ENCODE results near the gene GRAP2.
"Not testable (repeated sequence)": the region's sequence is repeated elsewhere in the genome, so short reads cannot be mapped to it uniquely, and the experiment has no call there.

GRAP2 gene

DNA sequence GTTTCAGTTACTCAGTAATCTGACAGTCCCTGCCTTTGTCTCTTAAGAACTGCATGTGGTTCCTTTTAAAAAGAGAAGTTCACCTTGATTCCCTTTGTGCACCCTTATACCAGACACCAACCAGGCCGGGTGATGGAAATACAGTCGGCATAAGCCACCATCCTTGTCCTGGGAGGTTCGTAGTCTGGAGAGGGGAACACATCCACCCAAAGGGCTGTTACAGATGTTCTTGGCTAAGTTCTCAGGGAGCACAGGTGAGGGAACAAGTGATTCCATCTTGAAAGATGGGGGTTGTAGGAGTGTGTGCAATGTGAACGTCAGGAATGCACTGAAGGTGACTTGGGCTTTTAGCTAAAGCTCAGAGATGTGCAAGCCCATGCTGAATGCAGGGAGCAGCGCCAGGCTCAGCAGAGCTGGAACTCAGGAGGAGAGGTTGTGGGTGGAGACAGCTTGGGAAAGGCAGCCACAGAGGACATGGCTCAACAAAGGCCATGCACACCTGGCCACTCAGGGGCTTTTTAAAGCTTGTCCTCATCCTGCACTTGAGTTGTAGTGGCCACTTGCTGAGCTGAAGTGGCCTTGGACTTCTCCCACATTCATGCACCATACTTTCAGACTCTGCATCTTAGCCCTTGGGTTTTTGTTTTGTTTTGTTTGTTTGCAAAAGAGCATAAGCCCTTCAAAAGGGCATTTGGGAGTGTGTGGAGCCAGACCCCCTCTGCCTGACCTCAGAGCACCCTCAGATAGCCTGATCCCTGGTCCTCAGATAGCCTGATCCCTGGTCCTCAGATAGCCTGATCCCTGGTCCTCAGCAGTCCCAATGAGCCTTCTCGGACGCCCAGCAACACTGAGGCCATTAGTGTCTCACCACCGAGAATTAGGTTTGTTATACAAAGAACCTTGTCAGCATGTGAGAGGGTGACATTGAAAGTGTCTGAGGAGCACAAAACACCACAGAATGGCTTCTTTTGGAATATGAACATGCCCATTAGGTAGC lies 46.6 kb downstream of the GRAP2 start:
- no peak for DNase-seq

DNA sequence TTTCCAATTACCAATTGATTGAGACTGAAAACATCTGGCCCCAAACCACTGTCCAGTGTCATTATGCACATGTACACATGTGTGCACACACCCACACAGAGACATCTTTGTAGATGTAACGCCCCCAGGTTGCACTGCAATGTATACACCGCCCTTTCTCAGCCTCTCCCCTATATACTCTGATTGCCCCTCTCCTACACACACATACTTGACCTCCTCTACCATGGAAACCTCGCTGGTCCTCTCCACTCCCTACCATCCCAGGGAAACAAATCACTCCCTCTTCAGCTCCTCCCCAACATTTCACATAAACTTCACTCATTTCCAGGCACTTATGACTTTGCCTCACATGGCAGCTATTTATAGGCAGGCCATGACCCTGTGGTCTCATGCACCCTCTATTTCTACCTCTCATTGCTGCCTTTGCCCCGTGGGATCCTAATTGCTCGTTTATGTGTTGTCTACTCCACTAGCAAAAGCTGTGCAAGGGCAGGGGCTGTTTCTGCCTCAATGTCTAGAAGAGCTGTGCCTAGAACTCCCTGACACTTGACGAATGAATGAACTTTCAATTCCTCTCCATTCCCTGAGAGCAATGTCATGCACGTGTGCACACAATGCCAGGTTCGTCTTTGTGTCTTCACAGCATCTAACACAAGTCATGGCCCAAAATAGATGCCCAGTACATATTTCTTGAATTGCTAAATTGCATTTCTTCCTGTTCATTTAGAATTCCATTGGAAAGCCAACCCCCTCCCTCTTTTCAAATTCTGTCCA lies 49.3 kb downstream of the GRAP2 start:
- DNase-seq: no peak

DNA sequence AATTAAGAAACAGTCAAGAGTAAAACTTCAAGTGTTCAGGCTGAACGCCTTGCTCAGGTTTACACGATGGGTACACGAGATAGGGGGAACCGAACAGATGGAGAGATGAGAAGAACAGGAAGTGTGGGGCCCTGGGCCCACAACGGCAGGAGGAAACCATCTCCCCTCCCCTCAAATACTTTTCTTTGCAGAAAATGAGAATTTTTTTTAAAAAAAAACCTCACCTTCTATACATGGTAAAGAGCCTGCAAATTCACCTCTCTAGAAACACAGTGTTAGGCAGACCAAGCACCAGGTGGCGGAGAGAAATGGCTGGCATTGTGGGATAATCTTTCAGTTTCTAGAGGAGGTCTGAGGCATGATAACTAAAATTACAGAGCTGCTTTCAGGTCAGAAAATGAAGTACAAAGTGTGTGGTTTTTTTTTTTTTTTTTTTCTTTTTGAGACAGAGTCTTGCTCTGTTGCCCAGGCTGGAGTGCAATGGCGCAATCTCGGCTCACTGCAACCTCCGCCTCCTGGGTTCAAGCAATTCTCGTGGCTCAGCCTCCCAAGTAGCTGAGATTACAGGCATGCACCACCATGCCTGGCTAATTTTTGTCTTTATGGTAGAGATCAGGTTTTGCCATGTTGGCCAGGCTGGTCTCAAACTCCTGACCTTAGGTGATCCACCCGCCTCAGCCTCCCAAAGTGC lies 50.9 kb downstream of the GRAP2 start:
- not testable (repeated sequence) for DNase-seq

DNA sequence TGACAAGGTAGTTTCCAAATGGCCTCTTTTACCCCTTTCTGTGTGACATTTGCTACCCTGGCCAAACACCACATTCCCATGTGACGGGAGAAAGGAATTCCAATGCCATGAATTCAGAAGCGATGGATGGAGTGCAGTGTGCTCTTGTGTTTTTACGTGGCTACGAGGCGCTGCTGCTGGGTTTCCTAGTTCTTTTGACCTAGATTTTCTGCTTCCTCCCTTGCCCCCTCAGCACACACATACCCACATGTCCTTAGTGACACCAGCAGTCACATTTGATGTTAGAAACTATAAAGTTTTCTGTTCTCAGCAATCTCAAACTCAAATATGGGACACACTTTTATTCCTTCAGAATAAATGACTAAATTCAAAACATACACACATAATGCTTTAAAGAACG lies 51.5 kb downstream of the GRAP2 start:
- DNase-seq: no peak

DNA sequence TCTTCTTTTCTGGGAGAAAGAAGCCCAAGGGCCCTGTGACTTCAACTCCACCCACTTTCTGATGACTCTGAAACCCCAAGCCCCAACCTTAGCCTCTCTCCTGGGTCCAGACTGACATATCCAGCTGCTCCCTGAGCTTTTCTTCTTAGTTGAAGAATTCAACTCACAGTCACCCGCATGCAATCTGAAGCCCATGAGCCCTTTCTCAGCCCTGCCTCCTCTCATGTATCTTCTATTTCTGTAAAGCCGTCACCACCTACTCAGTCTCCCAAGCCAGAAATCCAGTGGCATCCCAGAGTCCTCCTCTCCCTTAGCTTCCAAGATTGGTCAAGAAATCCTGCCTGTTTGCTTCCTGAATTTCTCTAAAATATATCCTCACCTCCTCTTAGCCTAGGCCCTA lies 52.2 kb downstream of the GRAP2 start:
- DNase-seq: no peak

DNA sequence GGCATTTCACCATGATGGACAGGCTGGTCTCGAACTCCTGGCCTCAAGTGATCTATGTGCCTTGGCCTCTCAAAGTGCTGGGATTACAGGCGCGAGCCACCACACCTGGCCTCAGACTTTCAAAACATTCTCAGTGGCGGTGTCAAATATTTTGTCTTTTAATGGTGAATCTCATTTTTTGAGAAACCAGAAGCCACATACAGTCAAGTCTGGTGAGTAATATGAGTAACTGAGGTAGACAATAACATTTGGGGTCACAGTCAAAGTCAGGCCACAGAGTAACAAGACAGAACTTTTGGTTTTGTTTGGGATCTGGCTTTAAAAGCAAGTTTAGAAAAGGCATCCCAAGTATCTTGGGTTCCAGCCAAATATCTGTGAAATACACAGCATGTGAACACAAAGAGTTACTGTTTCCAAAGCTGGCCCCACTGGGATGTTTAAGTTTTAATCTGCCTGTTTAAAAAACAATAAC lies 53.7 kb downstream of the GRAP2 start:
- no peak for DNase-seq

DNA sequence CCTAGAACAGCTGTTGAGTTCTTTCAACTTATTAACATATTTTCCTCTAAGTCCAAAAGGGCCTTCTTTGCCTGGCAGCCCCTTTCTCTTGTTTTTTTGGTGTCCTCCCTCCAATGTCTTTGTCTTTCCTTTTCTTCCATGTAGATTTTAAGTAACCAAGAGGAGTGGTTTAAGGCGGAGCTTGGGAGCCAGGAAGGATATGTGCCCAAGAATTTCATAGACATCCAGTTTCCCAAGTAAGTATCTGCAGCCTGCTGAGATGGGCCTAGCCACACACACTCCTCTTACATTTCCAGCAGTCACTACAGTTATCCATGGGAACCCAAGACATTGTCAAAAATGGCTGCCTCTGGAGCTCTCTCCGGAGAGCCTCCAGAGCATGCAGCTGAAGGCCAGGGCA lies 54.8 kb downstream of the GRAP2 start:
- no peak for DNase-seq

DNA sequence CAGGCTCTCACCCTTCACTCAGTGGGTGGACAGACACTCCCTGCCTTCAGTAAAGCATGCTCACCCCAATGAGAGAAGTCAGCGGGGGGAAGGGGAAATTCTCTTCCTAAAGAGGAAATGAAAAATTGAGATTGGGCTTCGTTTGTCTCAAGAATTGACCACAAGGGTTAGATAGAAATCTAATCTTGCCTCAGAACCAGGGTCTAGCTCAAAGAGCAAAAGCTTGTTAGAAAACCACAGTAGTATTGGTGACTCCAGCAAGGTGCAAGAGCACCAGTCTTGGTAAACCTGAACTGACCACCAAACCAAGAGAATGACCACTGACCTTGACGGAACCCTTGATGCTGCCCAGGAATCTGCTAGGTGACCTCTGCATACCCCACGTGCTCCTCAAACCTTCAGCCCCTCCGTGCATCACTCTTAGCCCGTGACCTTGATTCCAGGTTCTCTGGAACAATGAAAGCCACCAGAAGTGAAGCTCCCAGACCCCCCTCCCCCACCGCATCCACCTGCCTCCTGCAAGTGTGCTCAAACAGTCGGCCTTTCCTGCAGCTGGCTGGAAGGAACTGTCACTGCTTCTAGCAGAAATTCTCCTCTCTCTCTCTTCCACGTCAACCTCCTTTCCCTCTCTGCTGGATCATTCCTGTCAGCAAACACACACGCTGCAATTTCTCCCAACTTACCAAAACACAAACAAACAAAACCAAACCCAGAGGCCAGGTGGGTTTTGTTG lies 56.2 kb downstream of the GRAP2 start:
- no peak for DNase-seq

DNA sequence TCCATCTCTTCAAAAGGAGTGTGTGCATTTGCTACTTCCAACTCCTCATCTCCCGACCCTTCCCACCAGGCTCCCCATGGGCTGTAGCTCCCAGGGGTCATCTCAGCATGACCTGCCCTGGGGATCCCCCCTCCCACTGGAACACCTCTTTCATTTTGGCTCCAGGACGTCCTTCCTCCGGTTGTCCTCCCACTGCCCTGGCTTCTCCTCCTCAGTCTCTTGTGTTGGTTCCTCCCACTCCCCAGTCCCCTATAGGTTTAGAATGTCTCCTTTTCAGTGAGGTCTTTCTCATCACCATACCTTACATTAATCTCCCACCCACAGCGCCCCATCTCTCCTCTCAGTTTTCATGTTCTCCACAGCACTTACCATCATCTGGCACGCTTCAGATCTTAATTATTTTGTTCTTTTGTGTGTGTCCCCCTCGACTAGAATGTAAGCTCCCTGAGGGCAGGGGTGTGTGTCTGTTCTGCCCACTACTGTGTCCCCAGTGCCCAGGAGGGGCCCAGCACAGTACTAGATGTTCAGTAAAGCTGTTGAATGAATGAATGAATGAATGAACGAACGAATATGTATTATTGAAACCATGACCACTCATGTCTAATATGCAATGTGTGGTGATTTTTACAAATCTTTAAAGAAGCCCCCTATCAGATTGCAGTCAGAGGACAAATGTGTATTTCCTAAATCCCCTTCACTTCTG lies 57.3 kb downstream of the GRAP2 start:
- DNase-seq: no peak

DNA sequence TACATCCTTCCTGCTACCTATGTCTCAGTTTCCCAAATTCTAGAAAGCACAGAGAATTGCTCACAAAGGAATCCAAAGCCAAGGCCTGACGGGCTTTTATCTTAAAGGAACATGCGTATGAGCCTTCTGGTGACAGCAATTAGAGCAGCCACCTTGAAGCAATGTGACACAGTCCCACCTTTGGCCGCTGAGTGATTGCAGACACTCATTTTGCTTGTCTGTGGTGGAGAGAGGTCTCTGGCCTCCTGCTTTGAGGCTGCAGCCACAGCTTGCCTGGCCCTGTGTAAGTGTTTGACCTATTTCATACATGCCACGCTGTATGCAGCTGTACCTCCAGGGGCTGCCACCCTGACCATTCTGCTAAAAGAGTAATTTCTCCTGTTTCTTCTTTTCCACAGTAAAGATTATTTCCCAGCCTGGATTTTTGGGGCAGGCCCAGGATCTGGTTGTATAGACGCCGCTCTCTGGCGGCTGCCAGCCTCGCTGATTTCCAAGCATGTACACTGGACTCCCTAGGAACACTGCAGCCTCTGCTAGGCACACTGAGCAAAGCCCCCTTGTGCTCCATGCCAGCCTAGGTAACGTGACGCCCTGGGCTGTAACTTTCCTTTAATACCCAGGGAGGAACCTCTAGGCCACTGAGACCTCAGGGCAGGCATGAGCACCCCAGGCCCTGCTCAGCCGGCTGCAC lies 58.2 kb downstream of the GRAP2 start:
- no peak for DNase-seq

DNA sequence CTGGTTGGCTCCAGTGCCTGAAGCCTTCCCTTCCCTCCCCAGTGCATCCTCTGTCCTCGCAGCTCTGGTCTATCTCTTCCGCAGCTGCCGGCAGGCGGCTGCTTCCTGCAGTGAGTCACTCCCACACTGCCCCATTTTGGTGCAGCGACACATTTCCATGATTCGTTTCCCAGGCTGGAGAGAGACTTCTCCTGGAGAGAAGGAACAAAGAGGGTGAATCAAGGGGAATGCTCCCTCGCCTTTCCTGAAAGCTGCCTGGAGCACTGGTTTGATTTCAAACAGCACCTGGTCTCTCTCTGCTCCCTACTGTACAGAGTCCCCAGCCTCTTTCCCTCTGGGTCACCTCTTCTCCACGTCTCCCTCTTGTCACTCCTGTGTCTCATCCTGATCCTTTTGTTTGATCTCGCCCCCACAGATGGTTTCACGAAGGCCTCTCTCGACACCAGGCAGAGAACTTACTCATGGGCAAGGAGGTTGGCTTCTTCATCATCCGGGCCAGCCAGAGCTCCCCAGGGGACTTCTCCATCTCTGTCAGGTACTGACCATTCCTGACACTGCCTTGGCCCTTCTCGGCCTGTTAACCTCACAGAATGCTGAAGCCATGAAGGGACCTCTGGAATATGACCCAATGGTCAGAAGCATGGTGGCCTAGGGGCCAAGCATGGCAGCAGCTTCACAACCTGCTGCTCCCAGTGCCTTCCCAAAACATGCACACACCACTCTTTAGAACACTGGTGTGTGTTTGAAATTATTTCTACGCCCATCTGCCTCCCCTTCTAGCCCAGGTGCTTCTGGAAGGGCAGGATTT lies 59.0 kb downstream of the GRAP2 start, which contains the start of gene TMA7B:
TMA7B (plus strand) TSS at position 758 of the 808 bp plus-strand sequence. CDS start 3,978 bp downstream, outside the sequence.
- no peak for DNase-seq

DNA sequence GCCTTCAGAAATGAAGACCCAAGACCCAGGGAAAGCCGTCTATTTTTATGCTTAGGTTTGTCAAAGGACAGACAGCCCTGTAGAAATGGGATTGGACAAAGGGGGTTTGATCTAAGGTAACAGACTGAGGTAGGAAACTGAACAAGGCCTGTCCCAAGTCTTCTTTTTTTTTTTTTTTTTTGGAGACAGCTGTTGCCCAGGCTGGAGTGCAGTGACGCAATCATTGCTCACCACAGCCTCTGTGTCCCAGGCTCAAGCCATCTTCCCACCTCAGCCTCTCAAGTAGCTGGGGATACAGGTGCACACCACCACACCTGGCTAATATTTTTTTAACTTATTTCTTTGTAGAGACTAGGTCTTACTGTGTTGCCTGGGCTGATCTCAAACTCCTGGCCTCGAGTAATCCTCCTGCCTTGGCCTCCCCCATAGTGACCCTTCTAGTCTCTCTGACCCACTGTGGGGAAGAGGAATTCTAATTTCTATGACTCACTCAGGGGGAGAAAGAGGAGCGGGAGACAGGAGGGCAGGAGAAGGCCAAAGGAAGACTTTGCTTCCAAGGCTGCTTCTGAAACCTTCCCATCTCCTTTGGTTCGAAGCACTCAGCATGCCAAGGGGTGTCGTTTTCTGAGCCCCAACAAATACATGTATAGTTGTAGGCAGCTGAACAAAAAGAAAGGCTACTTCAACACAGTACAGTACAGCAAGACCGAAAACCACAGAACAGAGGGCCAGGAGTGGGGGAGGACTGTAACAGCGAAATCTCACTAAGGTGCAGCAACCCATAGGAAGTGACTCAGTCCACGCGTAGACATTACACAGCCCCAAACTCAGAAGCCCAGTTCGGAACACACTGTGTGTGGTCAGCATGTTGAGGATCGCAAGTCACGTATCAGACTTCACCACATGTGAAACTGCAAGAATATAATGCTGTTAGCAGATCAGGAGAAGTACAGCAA lies 60.2 kb downstream of the GRAP2 start:
- no peak for DNase-seq

DNA sequence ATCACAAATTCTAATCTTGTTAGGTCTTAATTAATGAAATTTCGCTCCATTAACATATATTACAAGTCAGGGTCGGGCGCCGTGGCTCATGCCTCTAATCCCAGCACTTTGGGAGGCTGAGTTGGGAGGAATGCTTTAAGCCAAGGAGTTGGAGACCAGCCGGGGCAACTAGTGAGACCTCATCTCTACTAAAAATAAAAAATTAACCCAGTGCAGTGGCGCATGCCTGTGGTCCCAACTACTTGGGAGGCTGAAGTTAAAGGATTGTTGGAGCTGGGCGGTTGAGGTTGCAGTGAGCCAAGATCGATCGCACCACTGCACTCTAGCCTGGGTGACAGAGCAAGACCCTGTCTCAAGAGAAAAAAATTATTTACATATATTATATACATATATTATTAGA lies 61.2 kb downstream of the GRAP2 start:
- DNase-seq: no peak

DNA sequence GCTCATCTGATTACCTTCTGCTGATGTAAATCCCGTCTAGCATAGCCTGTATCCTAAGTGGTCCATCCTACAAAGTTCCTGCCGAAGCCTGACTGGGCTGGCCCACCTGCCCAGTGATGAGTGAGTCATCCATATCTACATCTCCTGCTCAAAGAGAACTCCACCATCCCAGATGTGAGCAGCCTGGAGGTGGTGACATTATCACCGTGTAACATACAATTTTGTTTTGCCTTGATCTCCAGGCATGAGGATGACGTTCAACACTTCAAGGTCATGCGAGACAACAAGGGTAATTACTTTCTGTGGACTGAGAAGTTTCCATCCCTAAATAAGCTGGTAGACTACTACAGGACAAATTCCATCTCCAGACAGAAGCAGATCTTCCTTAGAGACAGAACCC lies 64.9 kb downstream of the GRAP2 start:
- no peak for DNase-seq

DNA sequence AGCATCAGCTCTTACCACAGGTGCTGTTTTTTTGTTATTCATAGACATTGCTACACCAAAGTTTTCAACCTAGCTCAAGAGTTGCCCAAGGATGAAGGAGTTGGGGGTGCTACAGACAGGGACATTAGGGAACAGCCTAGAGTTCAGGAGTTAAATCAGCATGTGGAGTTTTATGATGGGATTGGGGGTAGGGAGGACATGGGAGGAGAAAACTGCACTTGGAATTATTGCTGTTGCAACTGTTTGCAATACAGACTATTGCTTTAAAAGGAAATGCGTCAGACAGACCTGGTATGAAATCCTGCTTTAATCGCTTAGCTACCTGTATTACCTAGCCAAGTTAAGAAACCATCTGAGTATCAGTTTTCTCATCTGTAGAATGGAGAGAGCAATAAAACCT lies 65.6 kb downstream of the GRAP2 start:
- DNase-seq: no peak

DNA sequence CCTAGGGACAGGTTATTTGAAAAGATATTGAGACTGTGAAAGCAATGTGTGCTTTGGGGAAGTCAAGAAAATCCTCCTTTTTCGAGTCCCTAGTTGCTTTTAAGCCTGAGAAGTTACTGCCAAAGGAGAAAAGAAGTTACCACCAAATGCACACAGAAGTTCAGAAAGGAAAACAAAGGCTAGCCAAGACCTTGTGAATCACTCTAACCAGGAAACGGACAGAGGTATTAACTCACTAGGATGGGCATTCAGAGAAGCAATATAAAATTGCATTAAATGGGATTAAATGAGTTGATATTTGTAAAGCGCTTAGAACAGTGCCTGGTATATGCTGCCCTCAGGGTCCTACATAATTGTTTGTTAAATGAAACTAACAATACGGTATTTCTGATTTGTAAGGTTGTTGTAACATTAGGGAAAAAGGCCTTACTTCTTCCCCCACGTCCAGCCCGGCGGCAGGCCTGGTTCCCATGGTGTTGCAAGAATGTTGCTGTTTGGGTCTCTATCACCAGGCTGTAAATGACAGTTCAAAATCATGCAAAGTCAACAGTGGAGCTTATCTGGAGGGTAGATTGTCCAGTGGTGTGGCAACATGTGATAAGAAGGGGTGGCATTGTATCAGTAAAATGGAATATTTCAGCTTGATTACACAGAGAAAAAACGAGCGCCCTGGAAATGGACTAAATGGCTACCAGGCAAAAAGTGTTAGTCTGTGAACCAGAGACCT lies 66.4 kb downstream of the GRAP2 start:
- no peak for DNase-seq

DNA sequence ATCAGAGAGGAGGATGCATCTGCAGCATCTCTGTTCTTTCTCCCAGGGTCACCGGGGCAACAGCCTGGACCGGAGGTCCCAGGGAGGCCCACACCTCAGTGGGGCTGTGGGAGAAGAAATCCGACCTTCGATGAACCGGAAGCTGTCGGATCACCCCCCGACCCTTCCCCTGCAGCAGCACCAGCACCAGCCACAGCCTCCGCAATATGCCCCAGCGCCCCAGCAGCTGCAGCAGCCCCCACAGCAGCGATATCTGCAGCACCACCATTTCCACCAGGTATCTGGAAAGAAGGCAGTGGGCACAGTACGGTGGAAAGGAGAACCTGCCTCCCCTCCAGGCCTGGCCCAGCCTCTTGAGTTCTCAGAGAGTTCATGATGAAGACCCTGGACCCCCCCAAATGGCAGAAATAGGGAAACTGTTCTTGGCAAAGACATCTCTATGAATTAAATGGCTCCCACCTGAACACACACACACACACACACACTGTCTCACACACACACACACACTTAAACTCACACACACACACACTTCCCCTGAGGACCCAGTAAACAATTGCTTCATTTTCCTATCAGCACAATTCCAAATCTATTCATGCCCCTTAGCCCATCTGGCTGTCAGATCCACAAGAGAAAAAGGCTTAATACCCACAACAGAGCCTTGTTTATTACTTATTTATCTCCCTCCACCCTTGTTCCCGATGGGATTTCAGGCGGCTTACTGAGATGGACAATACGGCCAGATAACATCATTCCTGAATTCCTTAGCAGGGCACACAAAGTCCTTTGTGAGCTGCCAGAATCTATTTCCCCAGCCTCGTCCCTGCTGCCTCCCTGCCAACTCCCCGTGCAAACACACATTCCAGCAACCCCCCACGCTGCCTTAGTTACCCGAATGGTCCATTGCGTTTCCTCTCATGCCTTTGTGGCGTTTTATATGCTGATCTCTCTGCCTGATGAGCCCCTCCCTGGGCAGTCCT lies 67.4 kb downstream of the GRAP2 start:
- DNase-seq: no peak
